ENCODE results near the gene BMERB1.

The BMERB1 gene

DNA sequence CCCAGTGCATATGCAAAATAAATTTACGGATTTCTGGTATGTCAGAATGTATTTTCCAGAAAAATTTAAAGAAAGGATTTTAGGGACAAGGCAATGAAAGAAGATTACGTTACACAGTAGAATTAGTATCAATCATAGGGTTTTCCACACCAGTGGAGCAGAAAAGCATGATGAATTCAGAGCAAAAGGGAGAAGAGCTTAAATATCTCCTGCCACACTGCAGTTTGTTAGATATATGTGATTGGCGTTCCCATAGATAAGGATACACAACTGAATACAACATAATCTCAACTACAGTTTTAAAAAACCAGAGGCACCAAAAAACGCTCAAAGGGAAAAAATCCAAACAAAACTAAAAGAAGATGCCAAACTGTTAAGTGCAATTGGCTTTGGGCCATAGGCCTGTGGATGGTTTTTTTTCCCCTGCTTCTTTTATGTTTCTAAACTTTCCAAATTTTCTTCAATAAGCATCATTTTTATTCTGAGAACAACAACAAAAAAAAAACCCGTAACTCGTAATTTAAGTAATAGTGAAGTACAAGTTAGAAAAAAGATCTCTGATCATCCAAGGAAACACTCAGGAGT, 186.3 kb downstream of the BMERB1 start:
- no peak for DNase-seq

- no peak for DNase-seq
Observed at GRCh38 chr16:15621456-15621855, 187.1 kb downstream of the BMERB1 start.

GRCh38 chr16:15621889-15622288, 187.5 kb downstream of the BMERB1 start:
- no peak for DNase-seq

GRCh38 chr16:15631730-15632409, 197.5 kb downstream of the BMERB1 start:
- no peak for DNase-seq

DNA sequence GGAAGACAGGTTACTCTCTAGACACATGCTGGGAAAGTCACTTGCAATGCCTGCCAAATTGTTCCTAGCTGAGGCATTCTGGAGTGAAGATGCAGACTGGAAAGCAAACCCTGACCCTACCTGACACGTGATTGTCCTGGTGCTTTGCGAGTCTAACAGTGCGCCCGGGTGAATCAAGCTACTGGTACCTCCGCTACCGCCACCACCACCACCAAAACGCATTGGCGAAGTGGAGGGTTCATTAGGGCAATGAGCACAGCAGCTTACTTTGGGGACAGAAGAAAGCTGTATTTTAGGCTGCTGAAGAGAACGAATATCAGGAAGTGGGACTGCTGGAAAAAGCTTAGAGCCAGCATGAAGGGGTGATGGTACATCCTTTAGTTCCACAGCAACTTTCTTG, 201.5 kb downstream of the BMERB1 start:
- no peak for DNase-seq

GRCh38 chr16:15636392-15636873, 202.0 kb downstream of the BMERB1 start:
- no peak for DNase-seq

All from AML-193 (cell line).